A673 (cell line): ENCODE measurements around the gene CORO7.

Experiments
- EZH2 ChIP-seq: fragments of 200-600 bp; sonication (generic); IDR thresholded peaks from 2 replicates; pipeline ENCODE4 v1.6.1; 2017; ENCODE audit warnings: borderline replicate concordance, low read depth, mild to moderate bottlenecking, mixed read lengths, antibody characterized with exemption, low read length; ENCODE audit not compliant: poor library complexity, severe bottlenecking
- TF ChIP-seq, protein P1 (sequence below): fragments of 300-800, 200-600 bp; sonication (generic); conservative IDR thresholded peaks from 2 replicates; pipeline ENCODE4 v1.5.1; 2017; ENCODE audit warnings: low read depth, mild to moderate bottlenecking, antibody characterized with exemption, low read length, moderate library complexity, mixed read lengths

DNA sequence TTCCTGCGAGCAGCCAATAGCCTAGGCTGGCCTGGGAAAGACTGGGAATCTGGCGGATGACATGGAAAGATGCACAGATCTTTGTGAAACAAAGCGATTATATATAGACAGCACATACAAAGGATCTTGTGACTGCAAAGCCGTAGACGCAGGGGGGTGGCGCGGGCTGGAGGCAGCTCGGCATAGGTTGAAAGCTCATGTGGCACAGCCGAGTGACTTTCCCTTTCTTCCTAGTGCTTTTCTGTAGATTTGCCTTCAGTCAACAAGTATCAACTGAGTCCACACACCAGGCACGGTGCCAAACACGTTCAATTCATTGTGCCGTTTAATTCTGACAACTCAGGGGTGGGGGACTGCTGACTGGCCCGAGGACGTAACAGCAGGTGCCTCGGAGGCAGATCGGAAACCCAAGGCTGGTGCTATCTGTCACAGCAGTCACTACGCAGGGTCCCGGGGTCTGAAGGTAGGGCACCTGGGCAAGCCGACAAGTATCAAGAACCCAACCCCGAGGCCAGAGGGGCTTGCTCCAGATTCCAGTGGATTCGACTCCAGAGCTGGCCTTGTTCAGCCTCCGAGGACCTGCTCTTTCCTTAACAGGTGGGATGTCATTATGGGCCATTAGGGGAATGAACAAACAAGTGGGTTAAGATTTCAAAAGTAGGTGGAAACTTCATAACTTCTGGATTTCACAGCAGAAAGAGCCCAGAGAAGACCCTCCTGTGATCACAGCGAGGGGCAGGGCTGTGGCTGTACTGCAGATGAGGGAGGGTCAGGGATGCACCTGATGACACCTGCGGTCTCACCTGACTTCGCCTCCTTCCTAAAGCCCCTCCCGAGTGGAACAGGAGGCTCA is 71.2 kb downstream of the CORO7 start:
- TF ChIP-seq, protein P1, sequence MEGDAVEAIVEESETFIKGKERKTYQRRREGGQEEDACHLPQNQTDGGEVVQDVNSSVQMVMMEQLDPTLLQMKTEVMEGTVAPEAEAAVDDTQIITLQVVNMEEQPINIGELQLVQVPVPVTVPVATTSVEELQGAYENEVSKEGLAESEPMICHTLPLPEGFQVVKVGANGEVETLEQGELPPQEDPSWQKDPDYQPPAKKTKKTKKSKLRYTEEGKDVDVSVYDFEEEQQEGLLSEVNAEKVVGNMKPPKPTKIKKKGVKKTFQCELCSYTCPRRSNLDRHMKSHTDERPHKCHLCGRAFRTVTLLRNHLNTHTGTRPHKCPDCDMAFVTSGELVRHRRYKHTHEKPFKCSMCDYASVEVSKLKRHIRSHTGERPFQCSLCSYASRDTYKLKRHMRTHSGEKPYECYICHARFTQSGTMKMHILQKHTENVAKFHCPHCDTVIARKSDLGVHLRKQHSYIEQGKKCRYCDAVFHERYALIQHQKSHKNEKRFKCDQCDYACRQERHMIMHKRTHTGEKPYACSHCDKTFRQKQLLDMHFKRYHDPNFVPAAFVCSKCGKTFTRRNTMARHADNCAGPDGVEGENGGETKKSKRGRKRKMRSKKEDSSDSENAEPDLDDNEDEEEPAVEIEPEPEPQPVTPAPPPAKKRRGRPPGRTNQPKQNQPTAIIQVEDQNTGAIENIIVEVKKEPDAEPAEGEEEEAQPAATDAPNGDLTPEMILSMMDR, result no peak
- TF ChIP-seq EZH2, result no peak
